KG1 (cell line): ENCODE data around the gene TCP1.
"Not testable (repeated sequence)": the region's sequence is repeated elsewhere in the genome, so short reads cannot be mapped to it uniquely, and the experiment has no call there.

Source experiments
- DNase-seq: peaks from one replicate; lab custom pipeline; 2025; lab: John Stamatoyannopoulos, UW

Gene TCP1

GRCh38 chr6:159816775-159817174, 27.4 kb upstream of the TCP1 start:
- DNase-seq: not testable (repeated sequence)

GRCh38 chr6:159815410-159815809, 26.0 kb upstream of the TCP1 start:
- DNase-seq: no peak

- DNase-seq: no peak
Measured at GRCh38 chr6:159813781-159814180, 24.4 kb upstream of the TCP1 start.

GRCh38 chr6:159809149-159809548, 19.7 kb upstream of the TCP1 start:
- DNase-seq: no peak

- DNase-seq: no peak
Measured at GRCh38 chr6:159808647-159809046, 19.2 kb upstream of the TCP1 start.

- DNase-seq: no peak
Measured at GRCh38 chr6:159807150-159807858, 17.9 kb upstream of the TCP1 start.

- no peak for DNase-seq
Measured at GRCh38 chr6:159806021-159806458, 16.6 kb upstream of the TCP1 start.

- DNase-seq: no peak
Measured at GRCh38 chr6:159805440-159806020, 16.1 kb upstream of the TCP1 start.

- DNase-seq: no peak
Measured at GRCh38 chr6:159804504-159804903, 15.1 kb upstream of the TCP1 start.

- DNase-seq: no peak
Measured at GRCh38 chr6:159801935-159802334, 12.5 kb upstream of the TCP1 start.

GRCh38 chr6:159800141-159800865, 10.9 kb upstream of the TCP1 start, which contains the start of gene PNLDC1:
Gene PNLDC1, plus strand, starts transcription at chr6:159800276. Its CDS starts 32 bp downstream, at chr6:159800308.
- DNase-seq: no peak

- DNase-seq: no peak
Measured at GRCh38 chr6:159797554-159797953, 8.2 kb upstream of the TCP1 start.

- not testable (repeated sequence) for DNase-seq
Measured at GRCh38 chr6:159794976-159795375, 5.6 kb upstream of the TCP1 start.

GRCh38 chr6:159790956-159791598, 1.7 kb upstream of the TCP1 start:
- DNase-seq: no peak

GRCh38 chr6:159790149-159790955, 950 bp upstream of the TCP1 start, which contains the start of gene MRPL18:
Gene MRPL18, plus strand, starts transcription at chr6:159790467. Its CDS starts 121 bp downstream, at chr6:159790588.
- peak; percentile 91 for DNase-seq

GRCh38 chr6:159788753-159789376, 537 bp downstream of the TCP1 start:
- no peak for DNase-seq

GRCh38 chr6:159788276-159788675, 1.1 kb downstream of the TCP1 start:
- DNase-seq: no peak

GRCh38 chr6:159778542-159779103, 10.8 kb downstream of the TCP1 start:
- DNase-seq: no peak

GRCh38 chr6:159778131-159778530, 11.3 kb downstream of the TCP1 start:
- DNase-seq: no peak

- no peak for DNase-seq
Measured at GRCh38 chr6:159777240-159777904, 12.0 kb downstream of the TCP1 start.
